GM12864 (cell line): ENCODE measurements around the gene LONP2.

Source experiments
- DNase-seq: peaks from one replicate; pipeline ENCODE4 v3.0.0-alpha.2; 2011; ENCODE audit warnings: low read depth
- H3K4me3 ChIP-seq: 2 replicates; pipeline ENCODE4 v1.5.1; 2011; ENCODE audit warnings: mild to moderate bottlenecking, low read depth, low read length, control low read depth
- CTCF ChIP-seq: IDR thresholded peaks from 2 replicates; pipeline ENCODE4 v1.5.1; 2011; ENCODE audit warnings: low read depth, mild to moderate bottlenecking, moderate library complexity, low read length, control low read depth, inconsistent platforms; ENCODE audit errors: missing control alignments

Gene LONP2

DNA sequence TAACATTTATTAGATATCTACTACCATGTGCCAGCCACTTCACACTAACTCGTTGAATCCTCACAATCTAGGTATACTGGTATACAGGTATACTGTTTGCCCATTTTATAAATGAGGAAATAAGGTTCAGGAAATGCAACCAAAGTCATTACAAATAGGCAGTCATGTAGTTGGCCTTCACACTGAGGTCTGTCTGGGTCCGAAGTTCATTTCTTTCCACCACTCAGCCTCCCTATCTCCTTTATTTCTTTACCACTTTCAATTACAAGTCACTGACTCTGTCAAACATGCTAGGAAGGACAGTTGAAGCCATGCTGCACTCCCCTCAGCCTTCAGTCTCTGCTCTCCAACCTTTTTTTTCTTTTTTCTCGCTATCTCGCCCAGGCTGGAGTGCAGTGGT, 161.8 kb downstream of the LONP2 start:
- TF ChIP-seq CTCF: no peak
- DNase-seq: no peak
- no peak overlapping the region for H3K4me3 ChIP-seq
